Stimulated activated CD8-positive, alpha-beta memory T cell treated with anti-CD3 and anti-CD28 coated beads, Interleukin-4, amount 100 ng/mL, for 4 hours (primary cell): ENCODE data around the gene RHOT2.

ENCODE experiments used
- DNase-seq, 2 donors: peaks; one replicate each; pipeline ENCODE4 v3.0.0-alpha.2; 2020; ENCODE audit warnings: low read depth in 2 of 2, low spot score in 1 of 2

The RHOT2 gene

DNA sequence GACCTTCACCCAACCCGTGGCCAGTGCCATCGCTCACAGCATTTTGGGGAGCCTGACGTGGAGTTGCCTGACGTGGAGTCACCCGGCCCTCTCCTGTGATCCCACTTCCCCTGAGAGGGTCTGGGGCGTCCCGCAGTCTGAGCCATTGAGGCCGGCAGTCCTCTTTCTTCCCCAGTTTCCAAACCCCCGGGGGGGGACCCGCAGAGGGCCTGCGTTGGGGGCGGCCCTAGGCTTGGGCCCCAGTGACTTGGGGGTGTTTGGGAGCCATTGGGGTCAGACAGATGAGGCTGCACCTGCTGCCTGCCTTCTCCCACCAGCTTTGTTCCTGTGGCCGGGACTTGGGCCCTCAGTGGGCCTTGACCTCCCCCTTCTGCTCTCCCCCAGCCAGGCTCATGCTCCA, 1.7 kb downstream of the RHOT2 start:
- DNase-seq: no peak

GRCh38 chr16:670485-671352, 2.8 kb downstream of the RHOT2 start:
- no peak for DNase-seq

DNA sequence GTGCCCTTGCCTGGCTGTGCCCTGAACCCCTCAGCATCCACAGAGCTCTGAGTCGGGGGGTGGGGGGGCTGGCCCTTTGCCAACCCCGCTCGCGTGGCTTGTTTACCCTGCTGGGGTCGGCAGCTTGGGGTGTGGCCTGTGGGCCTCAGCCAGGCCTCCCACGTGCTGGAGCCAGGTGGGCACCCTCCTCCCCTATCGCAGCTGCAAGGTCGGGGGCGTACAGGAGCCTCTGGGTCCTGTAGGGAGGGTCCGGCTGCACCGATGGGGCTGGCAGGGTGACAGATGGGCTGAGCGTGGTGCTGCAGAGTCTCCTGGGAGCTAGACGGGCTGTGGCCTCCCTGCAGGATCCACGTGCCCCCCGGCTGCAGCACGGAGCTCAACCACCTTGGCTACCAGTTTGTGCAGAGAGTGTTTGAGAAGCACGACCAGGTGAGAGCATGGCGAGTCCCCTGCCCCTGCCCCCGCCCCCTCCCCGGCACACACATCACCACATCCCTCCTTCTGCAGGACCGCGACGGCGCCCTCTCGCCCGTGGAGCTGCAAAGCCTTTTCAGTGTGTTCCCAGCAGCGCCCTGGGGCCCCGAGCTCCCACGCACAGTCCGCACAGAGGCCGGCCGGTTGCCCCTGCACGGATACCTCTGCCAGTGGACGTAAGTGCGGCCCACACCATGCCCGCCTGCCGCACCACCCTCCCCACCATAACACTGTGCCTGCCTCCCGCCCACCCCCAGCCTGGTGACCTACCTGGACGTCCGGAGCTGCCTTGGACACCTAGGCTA, 3.6 kb downstream of the RHOT2 start:
- no peak for DNase-seq

- DNase-seq: no peak
Measured at GRCh38 chr16:672371-672770, 4.4 kb downstream of the RHOT2 start.

GRCh38 chr16:672851-673250, 4.9 kb downstream of the RHOT2 start:
- DNase-seq: no peak

DNA sequence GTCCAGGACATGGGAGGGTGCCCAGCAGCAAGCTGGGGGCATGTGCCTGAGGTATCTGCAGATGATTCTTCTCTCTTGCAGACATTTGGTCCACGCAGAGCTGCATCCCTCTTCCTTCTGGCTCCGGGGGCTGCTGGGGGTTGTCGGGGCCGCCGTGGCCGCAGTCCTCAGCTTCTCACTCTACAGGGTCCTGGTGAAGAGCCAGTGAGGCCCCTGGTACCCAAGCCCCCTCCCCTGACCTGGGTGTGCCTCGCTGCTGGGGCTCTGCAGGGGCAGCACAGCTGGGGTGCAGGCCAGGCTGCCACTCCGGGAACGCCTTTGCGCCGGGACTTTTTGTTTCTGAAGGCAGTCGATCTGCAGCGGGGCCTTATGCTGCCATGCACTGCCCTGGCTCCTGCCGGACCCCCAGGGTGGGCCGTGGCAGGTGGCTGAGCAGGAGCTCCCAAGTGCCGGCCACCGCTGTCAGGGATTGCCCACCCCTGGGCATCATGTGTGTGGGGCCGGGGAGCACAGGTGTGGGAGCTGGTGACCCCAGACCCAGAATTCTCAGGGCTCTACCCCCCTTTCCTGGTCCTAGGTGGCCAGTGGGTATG, 5.6 kb downstream of the RHOT2 start:
- DNase-seq: no peak

GRCh38 chr16:674214-674881, 6.4 kb downstream of the RHOT2 start:
- no peak for DNase-seq

GRCh38 chr16:674968-675883, 7.3 kb downstream of the RHOT2 start, which contains the start of gene RHBDL1:
Gene RHBDL1 (plus strand): TSS chr16:675671. CDS start chr16:675791, 120 bp downstream.
- no peak for DNase-seq

DNA sequence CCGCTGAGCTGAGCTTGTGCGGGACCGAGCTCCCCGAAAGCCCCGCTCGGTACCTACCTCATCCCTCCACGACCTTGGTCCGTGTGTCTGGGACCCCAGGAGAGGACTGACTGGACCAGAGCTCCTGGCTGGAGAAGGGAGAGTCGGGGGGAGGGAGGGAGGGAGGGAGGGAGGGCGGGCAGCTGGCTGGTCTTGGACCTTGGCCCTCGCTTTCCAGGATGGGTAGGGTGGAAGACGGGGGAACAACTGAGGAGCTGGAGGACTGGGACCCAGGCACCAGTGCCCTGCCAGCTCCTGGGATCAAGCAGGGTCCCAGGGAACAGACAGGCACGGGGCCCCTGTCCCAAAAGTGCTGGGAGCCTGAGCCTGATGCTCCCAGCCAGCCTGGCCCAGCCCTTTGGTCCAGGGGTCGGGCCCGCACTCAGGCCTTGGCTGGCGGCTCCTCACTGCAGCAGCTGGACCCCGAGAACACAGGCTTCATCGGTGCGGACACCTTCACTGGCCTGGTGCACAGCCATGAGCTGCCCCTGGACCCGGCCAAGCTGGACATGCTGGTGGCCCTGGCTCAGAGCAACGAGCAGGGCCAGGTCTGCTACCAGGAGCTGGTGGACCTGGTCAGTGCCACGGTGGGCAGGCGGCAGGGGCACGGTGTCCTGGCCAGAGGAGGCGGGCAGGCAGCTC, 8.1 kb downstream of the RHOT2 start:
- no peak for DNase-seq

- no peak for DNase-seq
Measured at GRCh38 chr16:676565-676902, 8.6 kb downstream of the RHOT2 start.

DNA sequence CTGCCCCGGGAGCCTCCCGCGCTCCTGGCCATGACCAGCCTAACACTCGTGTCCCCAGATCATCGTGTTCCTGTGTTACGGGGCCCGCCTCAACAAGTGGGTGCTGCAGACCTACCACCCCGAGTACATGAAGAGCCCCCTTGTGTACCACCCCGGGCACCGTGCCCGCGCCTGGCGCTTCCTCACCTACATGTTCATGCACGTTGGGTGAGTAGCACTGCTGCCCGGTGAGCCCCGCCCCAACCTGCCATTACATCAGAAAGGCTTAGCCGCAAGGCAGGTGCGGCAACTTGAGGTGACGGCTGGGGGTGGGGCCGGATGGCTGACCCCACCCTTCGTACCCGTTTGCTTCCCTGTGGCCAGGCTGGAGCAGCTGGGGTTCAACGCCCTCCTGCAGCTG, 9.0 kb downstream of the RHOT2 start:
- DNase-seq: no peak

GRCh38 chr16:677316-678190, 9.6 kb downstream of the RHOT2 start:
- DNase-seq: no peak

- DNase-seq: no peak
Measured at GRCh38 chr16:678209-678857, 10.4 kb downstream of the RHOT2 start.

GRCh38 chr16:678858-679813, 11.2 kb downstream of the RHOT2 start:
- peak in 1 of 2 donors; percentile 24 for DNase-seq

GRCh38 chr16:679814-680624, 12.1 kb downstream of the RHOT2 start, which contains the start of gene STUB1:
Gene STUB1 (plus strand): TSS chr16:680410. CDS start chr16:680526, 116 bp downstream.
- peak; percentile 66 to 77 for DNase-seq

DNA sequence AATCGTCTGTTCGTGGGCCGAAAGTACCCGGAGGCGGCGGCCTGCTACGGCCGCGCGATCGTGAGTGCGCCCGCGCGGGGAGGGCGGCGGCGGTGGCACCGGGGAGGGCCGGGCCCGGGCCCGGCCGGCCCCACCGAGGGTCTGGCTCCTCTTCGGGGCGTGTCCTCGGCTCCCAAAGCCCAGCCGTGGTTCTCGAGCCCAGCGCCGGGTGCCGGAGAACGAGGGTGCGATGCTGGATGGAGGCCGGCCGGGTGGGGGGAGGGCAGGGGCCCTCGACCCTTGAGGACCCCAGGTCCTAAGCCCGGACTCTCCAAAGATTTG, 12.7 kb downstream of the RHOT2 start:
- no peak for DNase-seq
